ENCODE results near the gene HMGCS2. TPM values are rescaled to one million over a fixed set of nuclear protein-coding genes. Genes with fewer than 3 reads are reported as not detected.
A peak's percentile ranks its signal among the peaks of the same experiment; 100 is the strongest.

The HMGCS2 gene
- total and polyA plus RNA-seq, 4 donors: 297 to 944 (median 841) TPM

- DNase-seq (ENCODE audit: low spot score): peak; percentile 56
- H3K9me3 ChIP-seq (ENCODE audit: control insufficient read depth in 4 of 4, low read length in 3 of 4): no peaks in the 10 kb centered on the region
- no peak overlapping the region for H3K9ac ChIP-seq (ENCODE audit: low read depth in 1 of 2, low read length in 2 of 2)
- H3K27me3 ChIP-seq (ENCODE audit: control insufficient read depth in 4 of 4, insufficient read depth in 4 of 4, low read length in 3 of 4): no peaks in the 10 kb centered on the region
- peaks cover 14 to 46% (median 36%) of the 10 kb centered on the region in 4 donors for H3K4me1 ChIP-seq (ENCODE audit: control insufficient read depth in 4 of 4, insufficient read depth in 4 of 4, low read length in 3 of 4)
- peaks cover 0 to 17% (median 13%) of the 10 kb centered on the region in 4 donors for H3K36me3 ChIP-seq (ENCODE audit: control insufficient read depth in 4 of 4, insufficient read depth in 3 of 4, low read depth in 1 of 4, low read length in 3 of 4)
- TF ChIP-seq MAX (IDR thresholded peaks at IDR 0.05): no peak
- TF ChIP-seq FOXA1 (IDR thresholded peaks at IDR 0.05): no peak
- no peak for TF ChIP-seq SP1 (IDR thresholded peaks at IDR 0.05)
- no peak for TF ChIP-seq NR2F2 (IDR thresholded peaks at IDR 0.05)
- TF ChIP-seq EGR1 (IDR thresholded peaks at IDR 0.05; ENCODE audit: low read depth in 2 of 2): no peak
- no peak for TF ChIP-seq REST (IDR thresholded peaks at IDR 0.05)
- TF ChIP-seq CTCF (IDR thresholded peaks at IDR 0.05; ENCODE audit: low read depth, low read length, missing input control): no peak
- TF ChIP-seq YY1 (IDR thresholded peaks at IDR 0.05): no peak
- TF ChIP-seq HNF4G (IDR thresholded peaks at IDR 0.05): no peak
- WGBS: 86% methylated on average over 8 of the region's 8 CpGs
- no peak overlapping the region for H3K27ac ChIP-seq (ENCODE audit: low read depth in 1 of 2, low read length in 2 of 2)
- H3K4me3 ChIP-seq (ENCODE audit: low read depth in 1 of 3, low read length in 3 of 3): no peak overlapping the region
These were observed 44.0 kb downstream of the HMGCS2 start for GRCh38 chr1:119724611-119725218.

- peak overlapping the region in 1 of 2 donors; percentile 17 for H3K27ac ChIP-seq (ENCODE audit: low read depth in 1 of 2, low read length in 2 of 2)
- TF ChIP-seq HNF4A (conservative IDR thresholded peaks at IDR 0.05) (peak; percentile 78 to 91), SP1 (IDR thresholded peaks at IDR 0.05) (no peak), GABPA (IDR thresholded peaks at IDR 0.05 in 1 of 2, conservative IDR thresholded peaks at IDR 0.05 in 1 of 2) (no peak), RAD21 (IDR thresholded peaks at IDR 0.05) (no peak), REST (IDR thresholded peaks at IDR 0.05) (no peak), RXRA (IDR thresholded peaks at IDR 0.05) (peak; percentile 20 to 75), JUND (IDR thresholded peaks at IDR 0.05) (no peak)
- H3K36me3 ChIP-seq (ENCODE audit: control insufficient read depth in 4 of 4, insufficient read depth in 3 of 4, low read depth in 1 of 4, low read length in 3 of 4): peaks cover 0 to 17% (median 13%) of the 10 kb centered on the region in 4 donors
- no peak for DNase-seq (ENCODE audit: low spot score)
- H3K27me3 ChIP-seq (ENCODE audit: control insufficient read depth in 4 of 4, insufficient read depth in 4 of 4, low read length in 3 of 4): no peaks in the 10 kb centered on the region
- no peaks in the 10 kb centered on the region for H3K9me3 ChIP-seq (ENCODE audit: control insufficient read depth in 4 of 4, low read length in 3 of 4)
- 68% methylated on average over 5 of the region's 5 CpGs for WGBS
- no peak overlapping the region for H3K9ac ChIP-seq (ENCODE audit: low read depth in 1 of 2, low read length in 2 of 2)
- peaks cover 6 to 37% (median 19%) of the 10 kb centered on the region in 4 donors for H3K4me1 ChIP-seq (ENCODE audit: control insufficient read depth in 4 of 4, insufficient read depth in 4 of 4, low read length in 3 of 4)
- no peak overlapping the region for H3K4me3 ChIP-seq (ENCODE audit: low read depth in 1 of 3, low read length in 3 of 3)
These were observed 46.8 kb downstream of the HMGCS2 start for GRCh38 chr1:119721896-119722295.
